Hepatocyte (in vitro differentiated cells): ENCODE data around the gene PRRC2C. TPM values are rescaled to one million over a fixed set of nuclear protein-coding genes. Genes with fewer than 3 reads are reported as not detected.

ENCODE experiments used
- DNase-seq: peaks from one replicate; pipeline ENCODE4 v3.0.0-alpha.2; 2016; ENCODE audit warnings: low spot score
- H2AFZ ChIP-seq: fragments of 200-600 bp; sonication (generic); 2 replicates; pipeline ENCODE4 v1.6.0; 2016; ENCODE audit warnings: antibody characterized with exemption, mild to moderate bottlenecking
- H3K27ac ChIP-seq: fragments of 200-600 bp; sonication (generic); 2 replicates; pipeline ENCODE4 v1.5.1; 2016; ENCODE audit warnings: mild to moderate bottlenecking
- H3K27me3 ChIP-seq: fragments of 200-600 bp; sonication (generic); 2 replicates; pipeline ENCODE4 v1.6.1; 2016
- H3K36me3 ChIP-seq: fragments of 200-600 bp; sonication (generic); replicated peaks from 2 replicates; pipeline ENCODE4 v1.5.1; 2016; ENCODE audit warnings: low read depth; ENCODE audit not compliant: insufficient read depth
- H3K4me1 ChIP-seq: fragments of 200-600 bp; sonication (generic); 2 replicates; pipeline ENCODE4 v1.5.1; 2016; ENCODE audit warnings: mild to moderate bottlenecking, moderate library complexity; ENCODE audit not compliant: insufficient read depth
- H3K4me2 ChIP-seq: fragments of 200-600 bp; sonication (generic); 2 replicates; pipeline ENCODE4 v1.6.0; 2016
- H3K4me3 ChIP-seq: fragments of 200-600 bp; sonication (generic); 2 replicates; pipeline ENCODE4 v1.5.1; 2016; ENCODE audit warnings: mild to moderate bottlenecking
- H3K79me2 ChIP-seq: fragments of 200-600 bp; sonication (generic); 2 replicates; pipeline ENCODE4 v1.6.0; 2017; ENCODE audit warnings: mild to moderate bottlenecking
- H3K9me2 ChIP-seq: fragments of 200-600 bp; sonication (generic); replicated peaks from 2 replicates; pipeline ENCODE4 v1.6.0; 2017; ENCODE audit warnings: mild to moderate bottlenecking; ENCODE audit not compliant: insufficient read depth
- H3K9me3 ChIP-seq: fragments of 200-600 bp; sonication (generic); 2 replicates; pipeline ENCODE4 v1.5.1; 2016; ENCODE audit warnings: low read depth, mild to moderate bottlenecking
- H4K20me1 ChIP-seq: fragments of 200-600 bp; sonication (generic); 2 replicates; pipeline ENCODE4 v1.6.0; 2016; ENCODE audit warnings: mild to moderate bottlenecking; ENCODE audit not compliant: insufficient read depth, poor library complexity, severe bottlenecking
- EZH2 ChIP-seq: fragments of 200-600 bp; sonication (generic); IDR thresholded peaks from 2 replicates; pipeline ENCODE4 v1.6.1; 2016; ENCODE audit warnings: antibody characterized with exemption, mild to moderate bottlenecking, borderline replicate concordance
- EZH2phosphoT487 ChIP-seq: fragments of 200-600 bp; sonication (generic); IDR thresholded peaks from one replicate; pipeline ENCODE4 v1.6.1; 2018; ENCODE audit warnings: antibody characterized with exemption, mild to moderate bottlenecking, low read depth, moderate library complexity; ENCODE audit not compliant: unreplicated experiment, severe bottlenecking
- WGBS: methylation state at CpG from one replicate; pipeline ENCODE4 v1.1.6; 2016; ENCODE audit warnings: low lambda C conversion rate; ENCODE audit errors: missing lambda C conversion rate; 5-methylcytosine and 5-hydroxymethylcytosine counted together
- polyA plus RNA-seq: library from polyadenylated mRNA; unstranded; fragments of >200 nt; fragmentation: Nextera tagmentation; extraction: Ambion mirVana; gene quantifications from 2 replicates; pipeline ENCODE4 v1.2.1, GENCODE V29; 2016
- total RNA-seq: library from RNA; depleted of rRNA; stranded (reverse); fragments of >200 nt; gene quantifications from 2 replicates; pipeline ENCODE4 v1.2.3, GENCODE V29; 2014
- TF ChIP-seq, protein P1 (sequence below): fragments of 200-600 bp; sonication (generic); IDR thresholded peaks from 2 replicates; pipeline ENCODE4 v1.5.1; 2016; ENCODE audit warnings: antibody characterized with exemption, mild to moderate bottlenecking; ENCODE audit not compliant: poor library complexity

PRRC2C gene
- total and polyA plus RNA-seq, 2 experiments from 2014 or later, result 85.2 to 120 TPM

DNA sequence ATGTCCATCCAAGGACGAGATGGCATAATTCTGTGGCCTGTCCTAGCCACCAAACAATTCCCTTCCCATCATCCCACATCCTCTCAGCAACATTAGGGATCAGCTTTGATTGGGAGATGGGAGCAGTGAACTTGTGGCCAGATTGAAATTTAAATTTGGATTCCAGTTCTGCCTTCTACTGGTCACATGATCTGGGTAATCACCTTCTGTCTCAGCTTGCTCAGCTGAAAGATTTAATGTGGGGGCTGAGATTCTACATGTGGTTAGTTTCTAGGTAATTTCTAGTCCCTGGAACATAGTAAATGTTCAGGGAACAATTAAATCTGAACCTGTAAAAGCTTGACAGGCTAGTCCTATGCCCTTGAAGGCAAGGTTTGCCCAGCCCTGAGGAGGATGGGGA, 139.9 kb downstream of the PRRC2C start:
- Histone ChIP-seq H3K4me1 (no peaks in the 10 kb centered on the region), H3K27ac (no peak overlapping the region), H3K4me3 (no peak overlapping the region), H3K9me3 (no peaks in the 10 kb centered on the region), H3K4me2 (no peak overlapping the region), H3K27me3 (no peaks in the 10 kb centered on the region), H3K36me3 (no peaks in the 10 kb centered on the region), H3K79me2 (no peaks in the 10 kb centered on the region), H2AFZ (no peak overlapping the region), H4K20me1 (no peaks in the 10 kb centered on the region), H3K9me2 (no peaks in the 10 kb centered on the region)
- DNase-seq, result no peak
- TF ChIP-seq EZH2, result no peak
- TF ChIP-seq EZH2phosphoT487, result no peak
- WGBS, result 90% methylated on average over 1 of the region's 1 CpG

DNA sequence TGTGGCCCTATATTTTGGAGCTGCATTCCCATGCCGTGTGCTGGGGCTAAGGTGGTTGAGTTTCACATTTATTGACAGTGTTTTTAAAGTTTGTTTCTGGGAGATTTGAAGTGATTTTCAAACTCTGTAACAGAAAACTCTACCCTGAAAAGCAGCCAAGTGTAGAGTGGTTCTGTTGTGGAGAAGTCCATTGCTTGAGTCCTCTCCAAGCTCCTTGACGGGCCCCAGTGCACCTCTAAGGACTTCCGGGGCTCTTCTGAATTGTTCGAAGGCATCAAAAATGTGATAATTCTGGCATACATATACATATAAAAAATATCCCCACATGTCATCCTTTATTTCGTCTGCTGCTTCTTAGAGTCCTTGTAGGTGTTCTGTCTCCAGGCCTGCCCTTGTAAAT, 141.7 kb downstream of the PRRC2C start:
- H3K27ac ChIP-seq, result no peak overlapping the region
- no peaks in the 10 kb centered on the region for H3K4me1 ChIP-seq
- no peak overlapping the region for H3K4me3 ChIP-seq
- no peaks in the 10 kb centered on the region for H3K79me2 ChIP-seq
- no peaks in the 10 kb centered on the region for H3K9me2 ChIP-seq
- no peak for TF ChIP-seq EZH2phosphoT487
- TF ChIP-seq EZH2, result no peak
- TF ChIP-seq, protein P1, sequence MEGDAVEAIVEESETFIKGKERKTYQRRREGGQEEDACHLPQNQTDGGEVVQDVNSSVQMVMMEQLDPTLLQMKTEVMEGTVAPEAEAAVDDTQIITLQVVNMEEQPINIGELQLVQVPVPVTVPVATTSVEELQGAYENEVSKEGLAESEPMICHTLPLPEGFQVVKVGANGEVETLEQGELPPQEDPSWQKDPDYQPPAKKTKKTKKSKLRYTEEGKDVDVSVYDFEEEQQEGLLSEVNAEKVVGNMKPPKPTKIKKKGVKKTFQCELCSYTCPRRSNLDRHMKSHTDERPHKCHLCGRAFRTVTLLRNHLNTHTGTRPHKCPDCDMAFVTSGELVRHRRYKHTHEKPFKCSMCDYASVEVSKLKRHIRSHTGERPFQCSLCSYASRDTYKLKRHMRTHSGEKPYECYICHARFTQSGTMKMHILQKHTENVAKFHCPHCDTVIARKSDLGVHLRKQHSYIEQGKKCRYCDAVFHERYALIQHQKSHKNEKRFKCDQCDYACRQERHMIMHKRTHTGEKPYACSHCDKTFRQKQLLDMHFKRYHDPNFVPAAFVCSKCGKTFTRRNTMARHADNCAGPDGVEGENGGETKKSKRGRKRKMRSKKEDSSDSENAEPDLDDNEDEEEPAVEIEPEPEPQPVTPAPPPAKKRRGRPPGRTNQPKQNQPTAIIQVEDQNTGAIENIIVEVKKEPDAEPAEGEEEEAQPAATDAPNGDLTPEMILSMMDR, result no peak
- 84% methylated on average over 5 of the region's 5 CpGs for WGBS
- DNase-seq, result no peak
- H2AFZ ChIP-seq, result no peak overlapping the region
- no peaks in the 10 kb centered on the region for H3K9me3 ChIP-seq
- H4K20me1 ChIP-seq, result no peaks in the 10 kb centered on the region
- no peak overlapping the region for H3K4me2 ChIP-seq
- H3K36me3 ChIP-seq, result no peaks in the 10 kb centered on the region
- H3K27me3 ChIP-seq, result no peaks in the 10 kb centered on the region

DNA sequence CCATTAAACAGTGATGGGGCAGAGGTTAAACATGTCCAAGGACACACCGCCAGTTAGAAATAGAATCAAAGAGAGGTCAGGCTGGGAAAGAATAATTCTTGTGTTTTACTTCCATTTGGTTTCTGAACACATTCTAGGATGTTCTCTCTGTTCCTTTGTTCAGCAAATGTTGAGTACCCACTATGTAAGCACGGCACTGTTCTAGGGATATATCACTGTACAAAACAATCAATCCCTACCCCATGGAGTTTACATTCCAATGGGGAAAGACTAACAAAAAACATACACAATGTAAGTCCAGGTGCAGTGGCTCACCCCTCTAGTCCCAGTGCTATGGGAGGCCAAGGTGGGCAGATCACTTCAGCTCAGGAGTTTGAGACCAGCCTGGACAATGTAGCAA, 142.9 kb downstream of the PRRC2C start:
- Histone ChIP-seq H3K4me3 (no peak overlapping the region), H3K4me1 (no peaks in the 10 kb centered on the region), H3K36me3 (no peaks in the 10 kb centered on the region), H2AFZ (no peak overlapping the region), H3K27ac (no peak overlapping the region), H4K20me1 (no peaks in the 10 kb centered on the region), H3K79me2 (no peaks in the 10 kb centered on the region), H3K9me3 (no peaks in the 10 kb centered on the region), H3K4me2 (no peak overlapping the region), H3K27me3 (no peaks in the 10 kb centered on the region), H3K9me2 (no peaks in the 10 kb centered on the region)
- WGBS, result 97% methylated on average over 2 of the region's 2 CpGs
- no peak for TF ChIP-seq EZH2phosphoT487
- TF ChIP-seq, protein P1, result no peak
- no peak for TF ChIP-seq EZH2
- no peak for DNase-seq

DNA sequence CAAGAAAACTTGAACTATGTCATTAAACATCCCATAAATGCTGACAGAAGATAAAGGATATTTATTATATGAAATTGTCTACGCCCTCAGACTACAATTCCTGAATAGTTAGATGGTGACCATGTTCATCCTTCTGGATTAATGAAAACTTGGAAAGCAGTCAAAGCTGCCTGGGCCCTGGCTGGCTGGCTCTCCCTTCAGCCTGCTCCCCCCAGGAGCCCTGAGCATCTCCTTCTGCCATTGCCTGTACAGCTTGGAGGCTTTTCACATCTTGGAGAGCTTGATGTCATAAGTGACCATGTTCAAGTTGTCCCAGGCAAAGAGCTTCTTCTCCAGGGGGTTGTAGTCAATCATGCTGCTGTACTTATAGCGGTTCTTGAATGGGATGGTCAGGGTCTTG, 150.3 kb downstream of the PRRC2C start:
- no peak overlapping the region for H3K27ac ChIP-seq
- no peak overlapping the region for H3K4me2 ChIP-seq
- no peaks in the 10 kb centered on the region for H4K20me1 ChIP-seq
- 98% methylated on average over 2 of the region's 2 CpGs for WGBS
- no peaks in the 10 kb centered on the region for H3K27me3 ChIP-seq
- H3K79me2 ChIP-seq, result no peaks in the 10 kb centered on the region
- H3K9me3 ChIP-seq, result no peaks in the 10 kb centered on the region
- no peak for DNase-seq
- H3K4me3 ChIP-seq, result no peak overlapping the region
- H2AFZ ChIP-seq, result no peak overlapping the region
- TF ChIP-seq EZH2phosphoT487 (no peak), EZH2 (no peak)
- TF ChIP-seq, protein P1, result no peak
- no peaks in the 10 kb centered on the region for H3K36me3 ChIP-seq
- H3K9me2 ChIP-seq, result no peaks in the 10 kb centered on the region
- H3K4me1 ChIP-seq, result no peaks in the 10 kb centered on the region
